Upper lobe of left lung (tissue), 4 donors: ENCODE measurements around the gene MYEOV.

Experiments used
- EP300 ChIP-seq, 4 donors: sonication (generic); formaldehyde crosslinking; IDR thresholded peaks; one replicate each; pipeline ENCODE4 v1.5.1; 2017; ENCODE audit warnings: antibody characterized with exemption in 4 of 4, control low read depth in 2 of 4
- POLR2A ChIP-seq, 4 donors: fragments of 450-650 bp; IDR thresholded peaks; one replicate each; pipeline ENCODE4 v1.5.1; 2016 to 2017; ENCODE audit warnings: antibody characterized with exemption in 4 of 4, mild to moderate bottlenecking in 2 of 4
- POLR2AphosphoS5 ChIP-seq, 2 donors: sonication (generic); formaldehyde crosslinking; IDR thresholded peaks; one replicate each; pipeline ENCODE4 v1.5.1; 2017; ENCODE audit warnings: antibody characterized with exemption in 2 of 2
- TF ChIP-seq, protein P1 (sequence below), 6 experiments: fragments of 450-650 bp in 4 of 6; fragments of 200-600 bp in 2 of 6; sonication (generic) in 2 of 6; IDR thresholded peaks; one replicate each; pipeline ENCODE4 v1.5.1; 2016 to 2019; ENCODE audit warnings: antibody characterized with exemption in 6 of 6

DNA sequence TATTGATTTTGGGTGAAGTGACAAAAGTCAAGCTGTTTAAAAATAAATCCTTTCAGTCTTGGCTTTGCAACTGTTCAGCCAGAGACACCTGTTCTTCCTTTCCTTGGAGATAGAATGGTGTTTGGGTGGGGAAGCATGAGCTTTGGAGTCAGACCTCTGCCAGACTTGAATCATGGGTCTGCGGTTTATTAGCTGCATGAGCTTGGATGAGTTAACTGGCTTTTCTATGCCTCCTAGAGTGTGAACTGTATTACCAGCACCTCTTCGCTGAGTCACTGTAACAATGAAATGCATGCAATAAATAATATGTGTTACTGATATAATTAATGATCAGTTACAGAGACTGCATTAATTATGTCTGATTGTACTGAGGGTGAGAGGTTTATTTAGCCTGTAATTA, 13.5 kb upstream of the MYEOV start:
- TF ChIP-seq POLR2AphosphoS5 (IDR thresholded peaks at IDR 0.05) (no peak), EP300 (IDR thresholded peaks at IDR 0.05) (no peak), POLR2A (IDR thresholded peaks at IDR 0.05) (no peak)
- TF ChIP-seq, protein P1, sequence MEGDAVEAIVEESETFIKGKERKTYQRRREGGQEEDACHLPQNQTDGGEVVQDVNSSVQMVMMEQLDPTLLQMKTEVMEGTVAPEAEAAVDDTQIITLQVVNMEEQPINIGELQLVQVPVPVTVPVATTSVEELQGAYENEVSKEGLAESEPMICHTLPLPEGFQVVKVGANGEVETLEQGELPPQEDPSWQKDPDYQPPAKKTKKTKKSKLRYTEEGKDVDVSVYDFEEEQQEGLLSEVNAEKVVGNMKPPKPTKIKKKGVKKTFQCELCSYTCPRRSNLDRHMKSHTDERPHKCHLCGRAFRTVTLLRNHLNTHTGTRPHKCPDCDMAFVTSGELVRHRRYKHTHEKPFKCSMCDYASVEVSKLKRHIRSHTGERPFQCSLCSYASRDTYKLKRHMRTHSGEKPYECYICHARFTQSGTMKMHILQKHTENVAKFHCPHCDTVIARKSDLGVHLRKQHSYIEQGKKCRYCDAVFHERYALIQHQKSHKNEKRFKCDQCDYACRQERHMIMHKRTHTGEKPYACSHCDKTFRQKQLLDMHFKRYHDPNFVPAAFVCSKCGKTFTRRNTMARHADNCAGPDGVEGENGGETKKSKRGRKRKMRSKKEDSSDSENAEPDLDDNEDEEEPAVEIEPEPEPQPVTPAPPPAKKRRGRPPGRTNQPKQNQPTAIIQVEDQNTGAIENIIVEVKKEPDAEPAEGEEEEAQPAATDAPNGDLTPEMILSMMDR (IDR thresholded peaks at IDR 0.05): no peak
